Measurements from ENCODE around the gene C1QA.

The C1QA gene

DNA sequence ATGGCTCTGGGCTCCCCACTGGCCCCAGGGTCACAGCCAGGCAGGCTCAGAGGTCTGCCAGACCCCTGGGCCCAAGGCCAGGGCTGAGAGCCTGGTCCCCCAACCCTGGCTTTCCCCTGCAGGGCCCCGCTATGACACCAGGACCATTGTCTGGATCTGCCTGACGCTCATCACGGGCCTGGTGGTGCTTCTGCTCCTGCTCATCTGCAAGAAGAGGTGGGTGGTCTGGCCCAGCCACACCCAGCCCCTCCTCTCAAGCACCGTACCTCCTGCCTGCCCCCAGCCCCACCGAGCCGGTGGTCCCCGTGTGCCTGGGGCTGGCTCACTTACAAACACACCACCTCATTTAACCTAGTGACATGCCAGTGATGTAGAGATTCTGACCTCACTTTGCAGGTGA, 41.3 kb upstream of the C1QA start:
- TF ChIP-seq, protein P1, sequence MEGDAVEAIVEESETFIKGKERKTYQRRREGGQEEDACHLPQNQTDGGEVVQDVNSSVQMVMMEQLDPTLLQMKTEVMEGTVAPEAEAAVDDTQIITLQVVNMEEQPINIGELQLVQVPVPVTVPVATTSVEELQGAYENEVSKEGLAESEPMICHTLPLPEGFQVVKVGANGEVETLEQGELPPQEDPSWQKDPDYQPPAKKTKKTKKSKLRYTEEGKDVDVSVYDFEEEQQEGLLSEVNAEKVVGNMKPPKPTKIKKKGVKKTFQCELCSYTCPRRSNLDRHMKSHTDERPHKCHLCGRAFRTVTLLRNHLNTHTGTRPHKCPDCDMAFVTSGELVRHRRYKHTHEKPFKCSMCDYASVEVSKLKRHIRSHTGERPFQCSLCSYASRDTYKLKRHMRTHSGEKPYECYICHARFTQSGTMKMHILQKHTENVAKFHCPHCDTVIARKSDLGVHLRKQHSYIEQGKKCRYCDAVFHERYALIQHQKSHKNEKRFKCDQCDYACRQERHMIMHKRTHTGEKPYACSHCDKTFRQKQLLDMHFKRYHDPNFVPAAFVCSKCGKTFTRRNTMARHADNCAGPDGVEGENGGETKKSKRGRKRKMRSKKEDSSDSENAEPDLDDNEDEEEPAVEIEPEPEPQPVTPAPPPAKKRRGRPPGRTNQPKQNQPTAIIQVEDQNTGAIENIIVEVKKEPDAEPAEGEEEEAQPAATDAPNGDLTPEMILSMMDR (IDR thresholded peaks at IDR 0.05), result no peak

DNA sequence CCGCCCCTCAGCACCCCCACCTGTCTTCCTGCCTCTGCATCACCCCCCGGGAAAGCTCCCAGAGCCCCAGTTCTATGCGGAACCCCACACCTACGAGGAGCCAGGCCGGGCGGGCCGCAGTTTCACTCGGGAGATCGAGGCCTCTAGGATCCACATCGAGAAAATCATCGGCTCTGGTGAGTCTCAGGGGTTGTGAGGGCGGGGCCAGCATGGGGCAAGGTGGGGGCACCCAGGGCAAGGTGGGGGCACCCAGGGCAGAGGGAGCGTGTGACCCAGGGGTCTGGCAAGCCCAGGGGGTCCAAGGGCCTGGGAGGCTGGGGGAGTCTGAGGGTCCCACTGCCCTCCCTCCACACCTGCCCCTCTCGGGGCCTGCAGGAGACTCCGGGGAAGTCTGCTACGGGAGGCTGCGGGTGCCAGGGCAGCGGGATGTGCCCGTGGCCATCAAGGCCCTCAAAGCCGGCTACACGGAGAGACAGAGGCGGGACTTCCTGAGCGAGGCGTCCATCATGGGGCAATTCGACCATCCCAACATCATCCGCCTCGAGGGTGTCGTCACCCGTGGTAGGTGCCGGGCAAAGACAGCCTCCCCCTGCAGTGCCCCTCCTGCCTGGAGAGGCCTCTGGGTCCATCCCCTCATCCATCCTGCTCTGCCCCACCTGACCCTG, 39.0 kb upstream of the C1QA start:
- TF ChIP-seq, protein P1 (IDR thresholded peaks at IDR 0.05), result no peak

DNA sequence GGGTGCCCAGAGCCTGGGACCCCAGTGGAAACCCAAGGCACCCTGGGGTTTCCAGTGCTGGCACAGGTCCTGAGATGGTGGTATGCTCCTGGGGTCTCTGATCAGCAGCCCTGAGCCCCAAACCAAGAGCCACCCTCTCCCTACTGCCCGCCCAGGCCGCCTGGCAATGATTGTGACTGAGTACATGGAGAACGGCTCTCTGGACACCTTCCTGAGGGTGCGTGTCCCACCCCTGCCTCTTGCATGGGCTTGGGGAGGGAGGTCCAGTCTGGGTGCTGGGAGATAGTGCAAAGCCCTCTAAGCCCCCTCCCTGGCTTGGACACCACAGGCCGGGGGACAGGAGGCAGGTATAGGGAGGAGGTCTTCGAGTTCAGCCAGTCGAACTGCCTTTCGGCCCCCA, 38.4 kb upstream of the C1QA start:
- TF ChIP-seq, protein P1 (IDR thresholded peaks at IDR 0.05), result no peak

DNA sequence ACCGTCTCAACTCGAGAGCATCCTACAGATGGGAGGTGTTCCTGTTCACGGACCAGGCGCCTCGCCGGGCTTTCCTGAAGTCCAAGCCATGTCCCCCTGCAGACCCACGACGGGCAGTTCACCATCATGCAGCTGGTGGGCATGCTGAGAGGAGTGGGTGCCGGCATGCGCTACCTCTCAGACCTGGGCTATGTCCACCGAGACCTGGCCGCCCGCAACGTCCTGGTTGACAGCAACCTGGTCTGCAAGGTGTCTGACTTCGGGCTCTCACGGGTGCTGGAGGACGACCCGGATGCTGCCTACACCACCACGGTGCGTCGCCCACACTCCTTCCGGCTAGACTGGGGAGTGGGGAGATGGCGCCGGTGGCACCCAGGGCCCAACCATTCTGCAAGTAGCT, 37.7 kb upstream of the C1QA start:
- TF ChIP-seq, protein P1 (IDR thresholded peaks at IDR 0.05), result no peak

DNA sequence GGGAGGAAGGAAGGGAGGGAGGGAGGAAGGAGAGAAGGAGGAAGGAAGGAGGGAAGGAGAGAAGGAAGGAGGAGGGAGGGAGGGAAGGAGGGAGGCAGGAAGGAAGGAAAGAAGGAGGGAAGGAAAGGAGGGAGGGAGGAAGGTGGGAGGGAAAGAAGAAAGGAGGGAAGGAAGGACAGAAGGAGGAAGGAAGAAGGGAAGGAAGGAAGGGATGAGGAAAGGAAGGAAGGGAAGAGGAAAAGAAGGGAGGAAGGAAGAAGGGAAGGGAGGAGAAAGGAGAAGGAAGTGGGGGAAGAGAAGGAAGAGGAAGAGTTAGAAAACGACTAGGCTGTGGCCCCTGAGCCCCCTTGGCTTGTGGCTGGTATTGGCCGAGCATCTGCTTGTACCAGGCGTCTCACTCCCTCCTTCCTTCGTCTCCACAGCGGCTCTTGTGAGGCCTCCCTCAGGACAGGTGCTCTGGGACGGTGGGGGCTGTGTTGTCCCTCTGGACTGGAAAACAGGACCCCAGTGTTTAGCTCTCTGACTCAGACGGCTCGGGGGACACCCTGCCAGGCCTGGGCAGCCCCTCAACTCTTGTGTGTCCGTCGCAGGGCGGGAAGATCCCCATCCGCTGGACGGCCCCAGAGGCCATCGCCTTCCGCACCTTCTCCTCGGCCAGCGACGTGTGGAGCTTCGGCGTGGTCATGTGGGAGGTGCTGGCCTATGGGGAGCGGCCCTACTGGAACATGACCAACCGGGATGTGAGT, 36.2 kb upstream of the C1QA start:
- TF ChIP-seq, protein P1 (IDR thresholded peaks at IDR 0.05), result no peak

DNA sequence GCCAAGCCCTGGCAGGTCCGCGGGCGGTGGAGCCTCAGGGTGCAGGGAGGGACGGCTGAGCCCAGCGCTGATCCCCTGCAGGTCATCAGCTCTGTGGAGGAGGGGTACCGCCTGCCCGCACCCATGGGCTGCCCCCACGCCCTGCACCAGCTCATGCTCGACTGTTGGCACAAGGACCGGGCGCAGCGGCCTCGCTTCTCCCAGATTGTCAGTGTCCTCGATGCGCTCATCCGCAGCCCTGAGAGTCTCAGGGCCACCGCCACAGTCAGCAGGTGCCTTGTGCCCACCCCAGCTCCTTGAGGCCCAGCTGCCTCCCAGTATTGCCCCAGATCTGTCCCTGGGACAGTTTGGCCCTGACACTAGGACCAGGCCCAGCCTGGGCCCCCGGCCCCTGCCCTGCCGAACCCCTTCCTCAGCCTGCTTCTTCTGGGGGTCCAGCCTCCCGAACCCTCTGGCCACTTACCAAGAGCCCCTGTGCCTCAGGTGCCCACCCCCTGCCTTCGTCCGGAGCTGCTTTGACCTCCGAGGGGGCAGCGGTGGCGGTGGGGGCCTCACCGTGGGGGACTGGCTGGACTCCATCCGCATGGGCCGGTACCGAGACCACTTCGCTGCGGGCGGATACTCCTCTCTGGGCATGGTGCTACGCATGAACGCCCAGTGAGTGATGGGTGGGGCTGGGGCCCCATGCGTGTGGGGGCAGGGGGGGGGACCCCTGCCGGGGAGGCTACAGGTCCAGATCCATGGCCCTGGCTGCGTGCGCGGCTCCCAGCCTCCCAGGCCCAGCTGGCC, 35.4 kb upstream of the C1QA start:
- TF ChIP-seq, protein P1 (IDR thresholded peaks at IDR 0.05), result no peak

DNA sequence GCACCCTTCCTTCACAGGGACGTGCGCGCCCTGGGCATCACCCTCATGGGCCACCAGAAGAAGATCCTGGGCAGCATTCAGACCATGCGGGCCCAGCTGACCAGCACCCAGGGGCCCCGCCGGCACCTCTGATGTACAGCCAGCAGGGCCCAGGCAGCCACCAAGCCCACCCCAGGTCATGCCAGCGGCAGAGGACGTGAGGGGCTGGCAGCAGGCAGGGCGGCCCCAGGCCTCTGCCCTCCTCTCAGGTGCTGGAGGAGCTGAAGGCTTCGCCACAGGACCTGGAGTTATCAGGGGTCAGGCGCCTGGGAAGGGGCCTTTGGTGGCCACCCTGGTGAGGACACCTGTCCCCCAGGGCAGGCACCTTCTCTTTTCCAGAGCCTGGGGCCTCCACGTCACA, 34.8 kb upstream of the C1QA start:
- TF ChIP-seq, protein P1 (IDR thresholded peaks at IDR 0.05), result no peak

All from LNCAP (cell line).